HAP-1 (cell line): ENCODE measurements around the gene LMO2.

Experiments used
- DNase-seq, 2 experiments: peaks; one replicate each; pipeline ENCODE4 v3.0.0-alpha.2; 2016 to 2020; ENCODE audit warnings: low spot score in 2 of 2
- H3K27me3 ChIP-seq: fragments of 250-450 bp; sonication (Bioruptor Pico); 2 replicates; pipeline ENCODE4 v1.5.1; 2020; ENCODE audit warnings: low read depth, mild to moderate bottlenecking, moderate library complexity
- H3K36me3 ChIP-seq: fragments of 250-450 bp; sonication (Bioruptor Pico); replicated peaks from 2 replicates; pipeline ENCODE4 v1.5.1; 2020; ENCODE audit warnings: mild to moderate bottlenecking
- H3K4me1 ChIP-seq: fragments of 250-450 bp; sonication (Bioruptor Pico); 2 replicates; pipeline ENCODE4 v1.5.1; 2020; ENCODE audit warnings: mild to moderate bottlenecking
- H3K4me3 ChIP-seq: fragments of 250-450 bp; sonication (Bioruptor Pico); 2 replicates; pipeline ENCODE4 v1.5.1; 2020; ENCODE audit warnings: mild to moderate bottlenecking, moderate library complexity
- H3K9me3 ChIP-seq: fragments of 250-450 bp; sonication (Bioruptor Pico); 2 replicates; pipeline ENCODE4 v1.5.1; 2020; ENCODE audit warnings: mild to moderate bottlenecking, moderate library complexity
- in situ Hi-C: fragments of 300-500 bp; cut with MboI; formaldehyde crosslinking; loops from 3 replicates; pipeline ENCODE4 v1.14.3; 2020; ENCODE audit warnings: low sequenced_read_pairs, inconsistent platforms, mixed read lengths

Gene LMO2

DNA sequence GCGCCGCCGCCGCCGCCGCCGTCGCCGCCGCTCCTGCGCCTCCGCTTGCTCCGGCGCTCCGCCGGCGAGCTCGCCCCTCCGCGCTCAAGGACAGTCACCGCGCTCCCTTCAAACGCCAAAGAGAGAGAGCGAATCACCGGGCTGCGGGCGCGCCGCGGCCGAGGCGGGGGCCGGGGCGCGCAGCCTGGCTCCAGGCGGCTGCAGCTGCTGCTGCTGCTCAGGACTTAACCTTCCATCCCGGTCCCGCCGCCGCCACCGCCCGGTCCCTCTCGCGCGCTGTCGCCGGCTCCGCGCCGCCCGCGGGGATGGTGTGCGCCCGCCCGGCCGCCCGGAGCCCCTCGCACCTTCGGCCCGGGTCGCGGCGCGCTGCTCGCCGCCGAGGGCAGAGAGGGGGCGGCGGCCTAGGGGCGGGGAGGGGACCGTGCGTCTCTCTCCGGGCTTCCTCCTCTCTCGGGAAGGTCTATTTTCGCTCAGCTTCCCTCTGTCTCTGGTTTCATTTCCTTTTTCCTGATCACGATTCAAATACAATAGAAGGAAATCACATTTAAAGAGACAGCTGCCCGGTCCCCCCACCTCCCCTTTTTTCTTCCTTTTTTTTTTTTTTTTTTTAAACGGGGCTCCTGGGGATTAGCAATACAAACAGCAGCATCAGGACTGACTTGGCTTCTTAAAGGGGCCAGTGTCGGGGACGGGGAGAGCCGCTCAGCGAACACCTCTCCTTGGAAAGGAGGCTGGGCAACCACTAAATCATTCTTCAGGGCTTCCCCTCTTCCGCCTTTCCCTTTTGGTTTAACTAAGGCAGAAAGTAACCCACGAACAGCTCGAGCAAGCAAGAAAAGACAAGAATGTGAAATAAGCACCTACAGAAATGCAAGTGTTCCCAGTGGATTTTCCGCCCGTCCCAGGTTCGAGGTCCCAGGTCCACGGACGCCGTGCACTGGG, 22.1 kb downstream of the LMO2 start:
- H3K4me1 ChIP-seq: no peaks in the 10 kb centered on the region
- H3K4me3 ChIP-seq: peak overlapping the region; percentile 29
- H3K27me3 ChIP-seq: peaks cover 46% of the 10 kb centered on the region
- no peaks in the 10 kb centered on the region for H3K36me3 ChIP-seq
- in situ Hi-C loops: no loop called here
- DNase-seq: peak; percentile 25 to 42
- H3K9me3 ChIP-seq: no peaks in the 10 kb centered on the region

DNA sequence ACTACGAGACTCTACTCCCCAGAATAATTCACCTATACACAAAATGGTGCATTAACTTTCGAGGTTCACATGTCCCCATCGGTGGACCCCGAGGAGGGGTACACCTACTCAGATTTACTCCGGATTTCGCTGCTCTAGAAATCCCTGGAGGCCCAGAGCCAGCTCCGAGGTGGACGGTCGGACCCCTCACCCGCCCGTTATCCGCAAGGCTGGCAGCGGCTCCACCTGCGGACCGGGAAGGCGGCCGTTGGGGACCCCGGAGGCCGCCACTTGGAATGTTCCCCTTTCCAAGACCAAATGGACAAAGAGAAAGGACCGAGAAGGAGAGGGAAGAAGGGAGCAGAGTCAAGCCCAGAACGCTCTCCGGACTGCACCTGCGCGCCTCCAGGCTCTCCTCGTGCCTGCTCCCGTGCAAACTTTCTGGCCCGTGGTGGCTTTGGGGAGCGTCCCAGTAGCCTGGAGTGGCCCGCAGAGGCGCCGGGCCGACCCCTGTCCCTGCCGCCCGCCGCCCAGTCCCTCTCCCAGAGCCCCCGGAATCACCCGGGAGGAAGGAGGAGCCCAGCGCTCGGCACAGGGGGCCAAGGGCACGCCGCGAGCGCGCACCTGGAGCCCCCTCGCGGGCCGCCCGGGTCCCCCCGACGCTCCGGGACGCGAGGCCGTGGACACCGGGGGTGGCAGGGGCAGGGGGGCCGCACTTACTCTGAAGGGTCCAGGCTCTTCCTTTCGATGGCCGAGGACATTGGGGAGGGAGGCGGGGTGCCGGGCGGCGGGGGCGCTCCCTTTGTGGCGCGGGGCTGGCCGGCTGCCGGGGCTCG, 23.0 kb downstream of the LMO2 start:
- H3K4me1 ChIP-seq: no peaks in the 10 kb centered on the region
- in situ Hi-C loops: no loop called here

DNA sequence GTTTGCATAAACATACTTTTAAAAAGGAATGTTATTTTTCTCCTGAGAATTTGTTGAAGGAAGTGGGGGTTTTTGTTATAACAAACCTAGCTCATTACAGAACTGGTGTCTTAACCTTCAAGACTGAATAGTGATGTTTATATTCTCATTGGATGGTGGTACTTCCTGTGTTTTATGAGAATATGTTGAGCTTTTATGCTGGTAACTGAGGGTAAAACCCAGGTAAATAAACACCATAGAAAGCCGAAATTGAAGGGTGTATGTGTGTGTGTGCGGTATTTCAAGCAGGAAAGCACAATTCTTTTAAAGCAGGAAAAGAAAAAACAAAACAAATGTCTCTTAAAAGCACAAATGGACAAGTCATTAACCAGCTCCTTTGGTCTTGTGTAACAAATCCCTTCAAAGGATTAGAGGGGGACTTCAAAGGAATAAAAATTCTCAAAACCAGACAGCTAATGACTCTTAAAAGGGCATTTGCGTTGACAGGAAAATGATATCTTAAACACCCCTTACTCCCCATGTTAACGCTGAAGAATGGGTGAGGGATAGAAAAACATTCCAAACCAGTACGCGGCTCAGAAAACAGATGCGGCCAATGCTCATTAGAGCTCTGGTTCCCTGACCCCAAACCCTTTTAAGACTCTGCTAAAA, 23.8 kb downstream of the LMO2 start:
- Histone ChIP-seq H3K36me3 (no peaks in the 10 kb centered on the region), H3K4me3 (no peak overlapping the region), H3K9me3 (no peaks in the 10 kb centered on the region), H3K27me3 (peaks cover 47% of the 10 kb centered on the region), H3K4me1 (no peaks in the 10 kb centered on the region)
- DNase-seq: no peak
- in situ Hi-C loops: no loop called here

More for the DNA sequence above, 23.0 kb downstream of the LMO2 start:
- no peak for DNase-seq
- Histone ChIP-seq H3K9me3 (no peaks in the 10 kb centered on the region), H3K27me3 (peaks cover 47% of the 10 kb centered on the region), H3K4me3 (peak overlapping the region; percentile 19), H3K36me3 (no peaks in the 10 kb centered on the region)

DNA sequence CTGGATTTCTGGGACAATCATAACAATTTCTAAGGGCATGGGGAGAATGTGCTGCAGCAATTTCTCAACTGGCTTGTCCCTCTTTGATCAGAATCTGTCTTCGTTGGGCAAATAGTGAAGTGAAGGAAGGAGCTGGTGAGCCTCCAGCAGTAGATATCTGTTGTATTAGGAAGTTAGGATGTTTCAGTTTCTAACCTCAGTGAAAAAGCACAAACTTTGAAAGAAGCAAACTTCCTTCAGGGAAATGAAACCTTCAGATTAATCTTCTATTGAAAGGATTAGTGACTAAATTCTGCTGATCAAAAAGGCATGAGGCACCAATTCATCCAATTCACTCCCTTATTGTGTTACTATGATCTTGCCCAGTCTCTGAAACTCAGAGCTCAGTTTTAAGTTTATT, 24.3 kb downstream of the LMO2 start:
- peaks cover 47% of the 10 kb centered on the region for H3K27me3 ChIP-seq
- H3K36me3 ChIP-seq: no peaks in the 10 kb centered on the region
- in situ Hi-C loops: no loop called here
- no peak for DNase-seq
- no peak overlapping the region for H3K4me3 ChIP-seq
- H3K9me3 ChIP-seq: no peaks in the 10 kb centered on the region
- H3K4me1 ChIP-seq: no peaks in the 10 kb centered on the region

DNA sequence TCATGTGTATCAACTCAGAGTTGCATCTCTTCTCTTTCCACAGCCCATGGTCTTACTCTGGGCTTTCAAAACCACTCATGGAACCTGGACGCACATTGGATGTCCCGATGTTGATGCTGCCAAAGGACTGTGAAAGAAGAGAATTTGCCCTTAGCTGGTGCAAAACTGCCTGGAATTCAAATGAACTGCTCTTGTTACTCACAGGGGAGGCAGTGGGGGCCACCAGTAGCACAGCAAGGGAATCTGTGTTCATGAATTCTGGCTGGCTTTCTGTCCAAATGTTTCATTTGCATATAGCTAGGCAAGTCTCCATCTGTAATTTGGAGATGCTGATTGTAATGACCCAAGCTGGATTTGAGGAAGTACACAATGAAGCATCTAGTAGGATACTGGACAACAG, 24.9 kb downstream of the LMO2 start:
- H3K4me3 ChIP-seq: no peak overlapping the region
- H3K4me1 ChIP-seq: no peaks in the 10 kb centered on the region; the same call in 1 of the 2 replicates
- H3K36me3 ChIP-seq: no peaks in the 10 kb centered on the region
- H3K27me3 ChIP-seq: peaks cover 43% of the 10 kb centered on the region
- in situ Hi-C loops: no loop called here
- no peaks in the 10 kb centered on the region for H3K9me3 ChIP-seq
- no peak for DNase-seq

DNA sequence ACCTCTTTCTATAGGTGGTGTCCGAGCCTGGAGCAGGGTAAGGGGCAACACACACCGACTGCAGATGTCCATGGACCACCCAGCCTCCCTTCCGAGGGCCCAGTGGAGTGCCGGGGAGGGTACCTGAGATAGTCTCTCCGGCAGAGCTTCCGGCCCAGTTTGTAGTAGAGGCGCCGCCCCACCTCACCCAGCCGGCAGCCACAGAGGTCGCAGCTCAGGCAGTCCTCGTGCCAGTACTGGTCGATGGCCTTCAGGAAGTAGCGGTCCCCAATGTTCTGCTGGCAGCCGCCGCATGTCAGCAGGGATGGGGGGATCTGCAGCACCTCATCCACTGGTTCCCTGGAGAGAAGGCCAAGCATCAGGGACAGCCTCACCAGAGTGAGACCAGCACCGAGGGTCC, 27.4 kb downstream of the LMO2 start:
- Histone ChIP-seq H3K4me3 (no peak overlapping the region), H3K4me1 (no peaks in the 10 kb centered on the region; the same call in 1 of the 2 replicates), H3K27me3 (peaks cover 38% of the 10 kb centered on the region), H3K9me3 (no peaks in the 10 kb centered on the region), H3K36me3 (no peaks in the 10 kb centered on the region)
- DNase-seq: no peak
- in situ Hi-C loops: no loop called here

DNA sequence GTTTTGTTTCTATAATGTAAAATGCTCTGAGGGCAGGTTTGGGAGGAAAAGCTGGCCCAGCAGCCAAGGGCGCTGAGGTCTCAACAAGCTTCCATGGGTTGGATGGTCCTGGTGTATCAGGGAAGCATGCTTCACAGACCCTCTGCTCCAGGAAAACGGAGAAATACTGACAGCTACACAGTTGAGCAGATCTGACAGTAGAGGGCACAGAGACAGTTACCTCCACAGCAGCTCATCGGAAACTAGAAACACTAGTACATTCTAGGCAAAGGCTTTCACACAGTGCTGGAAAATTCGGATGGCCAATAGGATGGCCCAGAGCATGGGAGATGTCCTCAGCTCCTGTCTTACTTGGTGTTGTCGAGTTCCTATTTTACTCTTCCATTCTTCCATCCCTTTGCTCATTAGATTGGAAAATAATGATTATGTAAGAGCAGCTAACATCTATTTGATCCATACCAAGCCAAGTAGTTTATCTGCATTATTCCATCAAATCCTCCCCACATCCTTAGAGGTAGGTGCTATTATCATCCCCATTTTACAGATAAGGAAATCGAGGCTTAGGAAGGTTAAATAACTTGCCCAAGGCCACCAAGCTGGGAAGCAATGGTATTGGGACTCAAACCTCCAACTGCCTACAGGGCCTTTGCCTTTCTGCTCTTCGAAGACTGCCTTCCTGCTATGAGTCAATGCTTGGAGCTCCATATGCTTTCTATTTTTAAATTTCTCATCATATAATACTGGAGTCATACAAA, 28.3 kb downstream of the LMO2 start:
- in situ Hi-C loops: no loop called here
- peaks cover 33% of the 10 kb centered on the region for H3K27me3 ChIP-seq
- no peak for DNase-seq
- no peak overlapping the region for H3K4me3 ChIP-seq
- no peaks in the 10 kb centered on the region; the same call in 1 of the 2 replicates for H3K4me1 ChIP-seq
- H3K36me3 ChIP-seq: no peaks in the 10 kb centered on the region
- H3K9me3 ChIP-seq: no peaks in the 10 kb centered on the region

DNA sequence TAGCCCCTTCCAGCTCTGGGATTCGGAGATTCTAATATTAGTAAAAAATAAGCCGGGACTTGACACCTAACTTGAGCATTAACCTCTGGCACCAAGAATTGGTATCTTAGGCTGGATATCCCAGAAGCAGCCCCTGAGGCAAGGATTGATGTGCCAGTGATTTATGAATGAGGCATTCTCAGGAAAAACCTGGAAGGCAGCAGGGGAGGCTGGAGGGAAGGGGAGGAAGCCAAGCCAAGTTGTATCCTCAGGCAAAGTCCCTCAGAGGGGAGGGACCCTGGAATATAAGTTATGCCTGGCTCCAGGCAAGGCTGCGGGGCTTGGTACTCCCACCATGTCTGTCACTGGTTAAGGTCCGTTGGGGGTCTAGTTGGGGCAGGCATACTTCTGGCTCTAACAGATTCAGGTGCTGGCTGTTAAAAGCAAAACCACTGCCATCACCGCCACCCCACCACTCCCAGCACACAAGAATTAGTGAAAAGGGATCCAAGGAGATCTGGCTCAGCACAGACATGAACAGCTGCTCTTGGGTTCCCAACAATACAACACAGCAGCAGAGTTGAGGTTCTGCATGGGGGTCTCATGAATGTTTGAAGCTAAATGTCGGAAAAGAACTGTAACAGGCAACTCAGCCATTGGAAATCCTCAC, 29.8 kb downstream of the LMO2 start:
- Histone ChIP-seq H3K4me1 (no peaks in the 10 kb centered on the region; the same call in 1 of the 2 replicates), H3K9me3 (no peaks in the 10 kb centered on the region), H3K4me3 (no peak overlapping the region), H3K36me3 (no peaks in the 10 kb centered on the region), H3K27me3 (peaks cover 17% of the 10 kb centered on the region)
- no peak for DNase-seq
- in situ Hi-C loops: no loop called here

DNA sequence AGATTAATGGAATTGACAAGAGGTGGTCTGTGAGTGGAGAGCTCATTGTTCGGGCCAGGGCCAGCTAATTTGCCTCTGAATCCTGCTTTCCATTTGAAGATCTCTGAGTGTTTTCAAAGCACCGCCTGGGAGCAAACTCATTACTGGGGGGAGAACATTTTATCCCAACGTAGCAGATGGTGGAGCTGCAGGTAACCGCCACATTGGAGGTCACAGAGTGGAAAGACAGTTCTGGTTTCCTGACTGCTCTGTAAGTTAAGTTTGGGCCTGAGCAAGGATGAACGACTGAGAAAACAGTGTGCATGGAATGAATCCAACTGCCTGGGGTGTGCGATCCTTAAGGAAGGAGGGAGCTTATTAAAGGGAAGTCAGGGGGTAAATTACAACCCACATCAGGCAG, 30.5 kb downstream of the LMO2 start:
- Histone ChIP-seq H3K27me3 (peaks cover 10% of the 10 kb centered on the region), H3K4me1 (no peaks in the 10 kb centered on the region; the same call in 1 of the 2 replicates)

DNA sequence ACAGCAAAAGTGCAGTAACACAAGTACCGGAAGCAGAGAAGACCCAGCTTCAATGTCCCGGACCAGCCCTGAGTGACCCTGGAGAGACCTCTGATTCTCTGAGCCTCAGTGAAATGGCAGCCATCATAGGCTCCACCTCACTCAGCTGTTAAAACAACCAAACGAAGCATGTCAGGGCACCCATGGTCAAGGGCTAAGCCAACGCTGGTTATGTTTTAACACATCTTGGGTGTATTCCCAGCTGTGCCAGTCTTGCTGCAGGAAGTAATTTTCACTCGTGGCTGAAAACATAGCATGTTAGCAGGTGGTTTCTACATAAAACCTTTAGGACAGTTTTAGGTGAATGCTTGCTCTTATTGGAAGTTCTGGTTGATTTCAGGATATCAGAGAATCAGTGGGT, 30.9 kb downstream of the LMO2 start:
- no peak for DNase-seq
- in situ Hi-C loops: no loop called here
- Histone ChIP-seq H3K9me3 (no peaks in the 10 kb centered on the region), H3K27me3 (peaks cover 8% of the 10 kb centered on the region; the same call in 1 of the 2 replicates), H3K4me1 (no peaks in the 10 kb centered on the region; the same call in 1 of the 2 replicates), H3K36me3 (no peaks in the 10 kb centered on the region), H3K4me3 (no peak overlapping the region)

More for the DNA sequence above, 30.5 kb downstream of the LMO2 start:
- in situ Hi-C loops: no loop called here
- Histone ChIP-seq H3K36me3 (no peaks in the 10 kb centered on the region), H3K9me3 (no peaks in the 10 kb centered on the region), H3K4me3 (no peak overlapping the region)
- no peak for DNase-seq

DNA sequence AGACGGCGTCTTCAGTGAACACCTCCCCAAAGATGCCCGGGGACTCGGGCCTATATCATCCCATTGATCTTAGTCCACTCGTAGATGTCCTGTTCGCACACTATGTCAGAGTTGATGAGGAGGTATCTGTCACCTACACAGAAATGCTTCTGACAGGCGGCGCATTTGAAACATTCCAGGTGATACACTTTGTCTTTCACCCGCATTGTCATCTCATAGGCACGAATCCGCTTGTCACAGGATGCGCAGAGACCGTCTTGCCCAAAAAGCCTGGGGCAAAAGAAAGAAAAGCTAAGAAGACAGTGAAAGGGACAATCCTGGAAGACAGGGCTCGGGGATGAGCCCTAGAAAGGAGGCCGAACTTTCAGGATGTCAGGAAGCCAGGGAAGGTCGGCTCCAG, 32.6 kb downstream of the LMO2 start:
- no peaks in the 10 kb centered on the region; the same call in 1 of the 2 replicates for H3K4me1 ChIP-seq
- in situ Hi-C loops: loop anchor here (10.0 kb wide), 1 partner anchor 125 kb away; no protein-coding TSS in a partner anchor
- no peak for DNase-seq
- H3K9me3 ChIP-seq: no peaks in the 10 kb centered on the region
- H3K4me3 ChIP-seq: no peak overlapping the region
- no peaks in the 10 kb centered on the region for H3K36me3 ChIP-seq
- H3K27me3 ChIP-seq: peaks cover 4% of the 10 kb centered on the region; the same call in 1 of the 2 replicates

DNA sequence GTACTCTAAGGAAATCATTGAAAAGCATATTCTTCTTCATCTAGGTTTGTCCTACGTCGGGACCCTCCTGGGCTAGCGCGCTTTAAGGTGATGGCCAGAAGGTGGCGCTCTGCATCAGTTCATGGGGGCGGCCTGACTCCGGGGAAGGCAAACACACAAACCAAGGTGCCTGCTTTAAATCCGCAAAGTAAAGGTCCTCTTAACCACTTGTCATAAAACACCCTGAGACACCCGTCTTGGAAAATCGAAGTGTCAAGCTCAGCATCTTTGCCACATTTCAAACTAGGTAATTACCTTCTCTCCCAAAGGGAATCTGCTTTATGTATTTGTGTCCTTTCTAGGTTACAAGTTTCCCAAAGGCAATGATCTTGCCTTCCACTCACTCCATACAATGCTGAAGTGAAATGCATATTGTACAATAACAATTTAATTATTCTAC, 33.9 kb downstream of the LMO2 start:
- in situ Hi-C loops: loop anchor here (10.0 kb wide), 1 partner anchor 127 kb away; no protein-coding TSS in a partner anchor
- peaks cover 8% of the 10 kb centered on the region; the same call in 1 of the 2 replicates for H3K27me3 ChIP-seq
- no peaks in the 10 kb centered on the region; the same call in 1 of the 2 replicates for H3K4me1 ChIP-seq
- no peaks in the 10 kb centered on the region for H3K9me3 ChIP-seq
- peak; percentile 70 to 86 for DNase-seq
- no peaks in the 10 kb centered on the region for H3K36me3 ChIP-seq
- no peak overlapping the region for H3K4me3 ChIP-seq
